Peyer's patch (tissue), 4 donors: Measurements from ENCODE around the gene CARD10.

Source experiments
- CTCF ChIP-seq, 6 experiments: fragments of 450-650 bp in 4 of 6; fragments of 200-600 bp in 2 of 6; sonication (generic) in 1 of 6; IDR thresholded peaks; one replicate each; pipeline ENCODE4 v1.5.1; 2017 to 2019; ENCODE audit warnings: antibody characterized with exemption in 6 of 6, mild to moderate bottlenecking in 3 of 6, moderate library complexity in 1 of 6
- POLR2A ChIP-seq, 2 donors: fragments of 450-650 bp; IDR thresholded peaks; one replicate each; pipeline ENCODE4 v1.5.1; 2017; ENCODE audit warnings: antibody characterized with exemption in 2 of 2, mild to moderate bottlenecking in 2 of 2, moderate library complexity in 2 of 2

- TF ChIP-seq CTCF (IDR thresholded peaks at IDR 0.05) (no peak), POLR2A (IDR thresholded peaks at IDR 0.05) (no peak)
Measured at GRCh38 chr22:37496651-37497050, 22.6 kb downstream of the CARD10 start.
